ENCODE measurements around the gene TMEM62. TPM values are rescaled to one million over a fixed set of nuclear protein-coding genes. Genes with fewer than 3 reads are reported as not detected.
"Not testable (repeated sequence)": the region's sequence is repeated elsewhere in the genome, so short reads cannot be mapped to it uniquely, and the experiment has no call there.

The TMEM62 gene
- total and polyA plus RNA-seq, 10 of the 15 experiments (the other 5 are each of a cell fraction or from before 2014, with no cell fraction given), result 7.0 to 26.8 (median 14.9) TPM

DNA sequence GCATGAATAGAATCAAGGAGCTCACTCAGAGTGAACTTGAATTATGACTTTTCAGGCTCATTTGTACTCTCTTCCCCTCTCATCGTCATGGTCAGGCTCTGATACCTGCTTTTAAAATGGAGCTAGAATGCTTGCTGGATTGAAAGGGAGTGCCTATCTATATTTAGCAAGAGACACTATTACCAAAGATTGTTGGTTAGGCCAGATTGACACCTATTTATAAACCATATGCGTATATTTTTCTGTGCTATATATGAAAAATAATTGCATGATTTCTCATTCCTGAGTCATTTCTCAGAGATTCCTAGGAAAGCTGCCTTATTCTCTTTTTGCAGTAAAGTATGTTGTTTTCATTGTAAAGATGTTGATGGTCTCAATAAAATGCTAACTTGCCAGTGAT is 61.4 kb downstream of the TMEM62 start:
- Histone ChIP-seq H3K79me2 (ENCODE audit: control insufficient read depth, insufficient read depth, low read length) (no peaks in the 10 kb centered on the region), H2AFZ (ENCODE audit: control insufficient read depth, low read depth, low read length) (no peak overlapping the region), H3K4me3 (no peak overlapping the region), H3K4me1 (ENCODE audit: control insufficient read depth, insufficient read depth, low read length) (no peaks in the 10 kb centered on the region), H3K27ac (ENCODE audit: control insufficient read depth, insufficient read depth) (no peak overlapping the region), H3K36me3 (ENCODE audit: control insufficient read depth in 2 of 2, insufficient read depth in 2 of 2, low read length in 1 of 2) (peaks cover 2 to 37% of the 10 kb centered on the region in 2 experiments; a peak in 3 of 4 replicates), H4K20me1 (ENCODE audit: control insufficient read depth, insufficient read depth) (no peaks in the 10 kb centered on the region), H3K27me3 (replicated peaks in 1 of 2; ENCODE audit: control insufficient read depth in 2 of 2, insufficient read depth in 2 of 2, low read length in 1 of 2) (no peaks in the 10 kb centered on the region), H3K4me2 (ENCODE audit: control insufficient read depth, insufficient read depth) (no peak overlapping the region), H3K9ac (ENCODE audit: control insufficient read depth, insufficient read depth, low read length) (no peak overlapping the region), H3K9me3 (replicated peaks; ENCODE audit: control insufficient read depth, insufficient read depth, low read length) (no peaks in the 10 kb centered on the region; the same call in 2 of the 3 replicates)
- FAIRE-seq, result no peak
- WGBS (ENCODE audit: insufficient coverage, insufficient replicate concordance, low lambda C conversion rate, missing lambda C conversion rate), result 100% methylated on average over 2 of the region's 2 CpGs
- ATAC-seq, result no peak
- ChIA-PET POLR2A (interaction anchor here (0.5 to 1.3 kb wide), 3 partner anchors 10 to 66 kb away, joined by 3 to 4 read pairs (median 3); no protein-coding TSS in a partner anchor), CTCF (interaction anchor here (0.8 to 6.8 kb wide), 8 partner anchors 9 to 92 kb away, joined by 3 to 70 read pairs (median 3); no protein-coding TSS in a partner anchor), RAD21 (ENCODE audit: unreplicated experiment) (interaction anchor here (0.5 to 6.5 kb wide), 5 partner anchors 9 to 91 kb away, joined by 3 to 28 read pairs (median 7); no protein-coding TSS in a partner anchor), SMC1A (ENCODE audit: uncharacterized antibody, unreplicated experiment) (interaction anchor here (0.9 to 3.7 kb wide), 6 partner anchors 9 to 136 kb away, joined by 3 to 17 read pairs (median 6); no protein-coding TSS in a partner anchor)
- in situ Hi-C loops (cut with MboI), result no loop called here
- TF ChIP-seq PAX8 (IDR thresholded peaks at IDR 0.05), result no peak
- TF ChIP-seq TCF12 (IDR thresholded peaks at IDR 0.05; ENCODE audit: low read depth, low read length), result no peak
- TSS peak; percentile 19 for BruUV-seq (replicated peaks)
- no peak for DNase-seq (ENCODE audit: low read depth, low spot score)
- intact Hi-C loops (cut with micrococcal nuclease; ENCODE audit: unreplicated experiment), result no loop called here

DNA sequence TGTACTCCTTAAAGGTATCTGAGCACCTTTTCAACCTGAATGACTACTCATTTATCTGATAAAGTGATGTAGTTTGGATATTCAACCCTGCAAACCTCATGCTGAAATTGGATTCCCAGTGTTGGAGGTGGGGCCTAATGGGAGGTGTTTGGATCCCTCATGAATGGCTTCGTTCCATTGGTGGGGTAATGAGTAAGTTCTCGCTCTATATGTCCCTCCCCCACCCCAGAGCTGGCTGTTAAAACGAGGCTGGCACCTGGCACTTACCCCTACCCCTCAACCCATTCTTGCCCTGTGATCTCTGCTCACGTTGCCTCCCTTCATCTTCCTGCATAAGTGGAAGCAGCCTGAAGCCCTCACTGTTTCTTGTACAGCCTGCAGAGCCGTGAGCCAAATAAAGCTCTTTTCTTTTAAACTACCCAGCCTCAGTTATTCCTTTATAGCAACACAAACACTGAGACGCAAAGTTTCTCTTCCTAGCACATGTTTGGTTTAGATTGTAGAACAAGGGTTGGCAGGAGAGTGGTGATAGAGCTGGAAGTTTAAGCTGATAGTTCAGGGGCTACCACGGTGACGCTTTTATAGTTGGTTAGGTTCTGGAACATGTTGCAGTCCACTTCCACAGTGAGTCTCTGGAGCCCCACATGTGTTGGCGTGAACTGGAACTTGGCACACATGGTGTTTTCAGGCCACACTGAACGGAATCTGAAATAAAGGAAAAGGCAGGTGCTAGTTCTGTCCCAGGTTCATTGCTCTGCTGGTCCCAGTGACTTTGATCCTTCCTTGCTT is 63.6 kb downstream of the TMEM62 start:
- RAD21 ChIA-PET (ENCODE audit: unreplicated experiment), result interaction anchor here (0.6 kb wide), 1 partner anchor 14 kb away, joined by 3 read pairs; no protein-coding TSS in a partner anchor
- Histone ChIP-seq H2AFZ (ENCODE audit: control insufficient read depth, low read depth, low read length) (no peak overlapping the region), H3K4me2 (ENCODE audit: control insufficient read depth, insufficient read depth) (no peak overlapping the region), H3K27me3 (replicated peaks in 1 of 2; ENCODE audit: control insufficient read depth in 2 of 2, insufficient read depth in 2 of 2, low read length in 1 of 2) (no peaks in the 10 kb centered on the region; a peak in 1 of 4 replicates), H3K9me3 (replicated peaks; ENCODE audit: control insufficient read depth, insufficient read depth, low read length) (no peaks in the 10 kb centered on the region; the same call in 2 of the 3 replicates), H3K79me2 (ENCODE audit: control insufficient read depth, insufficient read depth, low read length) (no peaks in the 10 kb centered on the region), H3K27ac (ENCODE audit: control insufficient read depth, insufficient read depth) (no peak overlapping the region), H3K9ac (ENCODE audit: control insufficient read depth, insufficient read depth, low read length) (no peak overlapping the region), H3K4me3 (no peak overlapping the region), H3K36me3 (ENCODE audit: control insufficient read depth in 2 of 2, insufficient read depth in 2 of 2, low read length in 1 of 2) (peaks cover 0 to 26% of the 10 kb centered on the region in 2 experiments; a peak in 1 of 4 replicates), H3K4me1 (ENCODE audit: control insufficient read depth, insufficient read depth, low read length) (no peaks in the 10 kb centered on the region), H4K20me1 (ENCODE audit: control insufficient read depth, insufficient read depth) (no peaks in the 10 kb centered on the region)
- peak; percentile 28; the same call in 1 of the 2 replicates for TF ChIP-seq POLR2A (IDR thresholded peaks at IDR 0.05; ENCODE audit: low read depth, low read length)
- TF ChIP-seq RCOR1 (conservative IDR thresholded peaks at IDR 0.05; ENCODE audit: low read depth, low read length), result no peak
- DNase-seq (ENCODE audit: low read depth, low spot score) (no peak), ATAC-seq (no peak), FAIRE-seq (no peak)
- in situ Hi-C loops (cut with MboI), result no loop called here
- no TSS peak for BruUV-seq (replicated peaks)
- CTCF ChIA-PET, result interaction anchor here (0.6 to 3.7 kb wide), 2 partner anchors 28 to 137 kb away, joined by 5 to 13 read pairs; no protein-coding TSS in a partner anchor
- intact Hi-C loops (cut with micrococcal nuclease; ENCODE audit: unreplicated experiment), result no loop called here
- SMC1A ChIA-PET (ENCODE audit: uncharacterized antibody, unreplicated experiment), result interaction anchor here (2.6 kb wide), 1 partner anchor 88 kb away, joined by 9 read pairs; no protein-coding TSS in a partner anchor
- whole genome bisulfite sequencing (ENCODE audit: insufficient coverage, insufficient replicate concordance, low lambda C conversion rate, missing lambda C conversion rate), result 90% methylated on average over 10 of the region's 10 CpGs
- POLR2A ChIA-PET, result interaction anchor here (0.6 kb wide), 2 partner anchors 11 to 548 kb away, joined by 3 to 4 read pairs; no protein-coding TSS in a partner anchor

DNA sequence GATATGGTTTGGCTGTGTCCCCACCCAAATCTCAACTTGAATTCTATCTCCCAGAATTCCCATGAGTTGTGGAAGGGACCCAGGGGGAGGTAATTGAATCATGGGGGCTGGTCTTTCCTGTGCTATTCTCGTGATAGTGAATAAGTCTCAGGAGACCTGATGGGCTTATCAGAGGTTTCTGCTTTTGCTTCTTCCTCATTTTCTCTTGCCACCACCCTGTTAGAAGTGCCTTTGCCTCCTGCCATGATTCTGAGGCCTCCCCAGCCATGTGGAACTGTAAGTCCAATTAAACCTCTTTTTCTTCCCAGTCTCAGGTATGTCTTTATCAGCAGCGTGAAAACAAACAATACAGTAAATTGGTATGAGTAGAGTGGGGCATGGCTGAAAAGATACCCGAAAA is 64.4 kb downstream of the TMEM62 start:
- WGBS (ENCODE audit: insufficient coverage, insufficient replicate concordance, low lambda C conversion rate, missing lambda C conversion rate), result 45% methylated on average over 3 of the region's 3 CpGs
- ATAC-seq; H3K4me2 ChIP-seq (ENCODE audit: control insufficient read depth, insufficient read depth); H3K4me1 ChIP-seq (ENCODE audit: control insufficient read depth, insufficient read depth, low read length); FAIRE-seq; H3K9me3 ChIP-seq (replicated peaks; ENCODE audit: control insufficient read depth, insufficient read depth, low read length); DNase-seq (ENCODE audit: low read depth, low spot score); in situ Hi-C loops (cut with MboI); POLR2A ChIA-PET; CTCF ChIA-PET; H2AFZ ChIP-seq (ENCODE audit: control insufficient read depth, low read depth, low read length); H3K27ac ChIP-seq (ENCODE audit: control insufficient read depth, insufficient read depth); H3K4me3 ChIP-seq; H3K79me2 ChIP-seq (ENCODE audit: control insufficient read depth, insufficient read depth, low read length); H3K9ac ChIP-seq (ENCODE audit: control insufficient read depth, insufficient read depth, low read length); BruUV-seq (replicated peaks); SMC1A ChIA-PET (ENCODE audit: uncharacterized antibody, unreplicated experiment); H4K20me1 ChIP-seq (ENCODE audit: control insufficient read depth, insufficient read depth); intact Hi-C loops (cut with micrococcal nuclease; ENCODE audit: unreplicated experiment); H3K27me3 ChIP-seq (replicated peaks in 1 of 2; ENCODE audit: control insufficient read depth in 2 of 2, insufficient read depth in 2 of 2, low read length in 1 of 2); RAD21 ChIA-PET (ENCODE audit: unreplicated experiment): not testable (repeated sequence)
- H3K36me3 ChIP-seq (ENCODE audit: control insufficient read depth in 2 of 2, insufficient read depth in 2 of 2, low read length in 1 of 2), result peaks cover 0 to 19% of the 10 kb centered on the region in 2 experiments; a peak in 1 of 4 replicates

Data from GM12878 (cell line).